ENCODE results near the gene BDKRB1.

The BDKRB1 gene

DNA sequence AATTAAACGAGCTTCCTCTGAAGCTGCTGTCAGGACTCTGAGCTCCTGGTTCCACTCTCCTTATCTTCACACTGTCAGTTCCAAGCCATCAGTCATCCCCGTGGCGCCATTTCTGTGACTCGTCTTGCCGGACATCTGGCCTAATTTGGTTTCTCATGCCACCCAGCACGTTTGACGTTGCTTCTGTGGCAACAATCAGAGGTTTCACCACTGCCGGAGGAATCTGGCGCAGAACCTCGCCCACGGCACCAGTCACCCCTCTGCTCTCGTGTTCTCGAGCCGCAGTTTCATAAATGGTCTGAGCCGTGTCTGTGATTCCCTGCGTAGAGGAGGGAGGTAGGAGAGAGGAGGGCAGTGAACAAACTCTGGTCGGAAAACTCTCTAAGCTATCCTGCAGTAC lies 29.7 kb downstream of the BDKRB1 start:
- Histone ChIP-seq H3K9ac (ENCODE audit: low read depth, low read length) (no peak overlapping the region), H3K27me3 (ENCODE audit: control insufficient read depth, insufficient read depth, low read length) (no peaks in the 10 kb centered on the region)

DNA sequence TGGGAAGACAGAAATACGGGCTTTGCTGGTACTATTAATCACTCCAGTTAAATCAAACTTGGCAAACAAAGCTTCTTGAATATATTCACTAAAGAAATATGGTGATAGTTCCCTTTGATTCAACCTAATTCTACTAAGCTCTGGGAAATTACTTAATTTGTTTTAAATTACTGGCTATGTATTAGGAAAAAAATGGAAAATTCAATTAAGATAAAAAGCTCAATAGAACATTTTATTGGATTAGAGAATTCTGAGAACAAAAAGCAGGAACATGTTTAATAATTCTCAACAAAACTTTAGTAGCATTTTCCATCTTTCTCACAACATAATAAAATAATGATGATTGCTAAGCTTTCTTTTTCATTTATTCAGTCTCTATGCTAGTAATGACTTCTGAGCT lies 30.2 kb downstream of the BDKRB1 start:
- Histone ChIP-seq H3K4me1 (ENCODE audit: control insufficient read depth, insufficient read depth, low read length) (no peaks in the 10 kb centered on the region), H3K4me3 (ENCODE audit: low read length) (no peak overlapping the region), H3K36me3 (ENCODE audit: insufficient read depth, low read length) (peaks cover 34% of the 10 kb centered on the region), H3K27me3 (ENCODE audit: control insufficient read depth, insufficient read depth, low read length) (no peaks in the 10 kb centered on the region), H3K4me2 (ENCODE audit: low read length) (no peak overlapping the region), H3K9me3 (replicated peaks; ENCODE audit: low read length) (no peaks in the 10 kb centered on the region), H3K9ac (ENCODE audit: low read depth, low read length) (no peak overlapping the region)

More for the DNA sequence above, 29.7 kb downstream of the BDKRB1 start:
- Histone ChIP-seq H3K4me3 (ENCODE audit: low read length) (no peak overlapping the region), H3K36me3 (ENCODE audit: insufficient read depth, low read length) (peaks cover 30% of the 10 kb centered on the region), H3K4me2 (ENCODE audit: low read length) (no peak overlapping the region), H3K4me1 (ENCODE audit: control insufficient read depth, insufficient read depth, low read length) (no peaks in the 10 kb centered on the region), H3K9me3 (replicated peaks; ENCODE audit: low read length) (no peaks in the 10 kb centered on the region)

DNA sequence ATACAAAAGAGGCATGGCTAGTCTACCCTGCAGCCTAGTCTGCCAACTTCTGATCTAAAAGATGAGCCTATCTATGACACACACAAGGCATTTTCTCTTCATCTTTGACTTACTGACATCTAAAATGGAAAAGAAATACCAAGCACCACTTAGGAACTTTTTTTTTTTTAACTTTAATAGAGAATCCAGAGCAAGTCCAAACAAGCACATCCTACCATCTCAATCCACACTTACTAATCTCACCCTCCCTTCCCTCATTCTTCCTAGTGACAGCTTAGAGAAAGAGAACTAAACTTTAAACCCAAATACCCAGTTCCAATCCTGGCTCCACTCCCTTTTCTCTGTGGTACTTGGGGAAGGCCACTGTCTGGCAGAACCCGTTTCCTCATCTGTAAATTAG lies 31.8 kb downstream of the BDKRB1 start:
- Histone ChIP-seq H3K9ac (ENCODE audit: low read depth, low read length) (no peak overlapping the region), H3K4me3 (ENCODE audit: low read length) (no peak overlapping the region), H3K4me1 (ENCODE audit: control insufficient read depth, insufficient read depth, low read length) (no peaks in the 10 kb centered on the region), H3K4me2 (ENCODE audit: low read length) (no peak overlapping the region), H3K36me3 (ENCODE audit: insufficient read depth, low read length) (peaks cover 33% of the 10 kb centered on the region), H3K9me3 (replicated peaks; ENCODE audit: low read length) (no peaks in the 10 kb centered on the region), H3K27me3 (ENCODE audit: control insufficient read depth, insufficient read depth, low read length) (no peaks in the 10 kb centered on the region)

DNA sequence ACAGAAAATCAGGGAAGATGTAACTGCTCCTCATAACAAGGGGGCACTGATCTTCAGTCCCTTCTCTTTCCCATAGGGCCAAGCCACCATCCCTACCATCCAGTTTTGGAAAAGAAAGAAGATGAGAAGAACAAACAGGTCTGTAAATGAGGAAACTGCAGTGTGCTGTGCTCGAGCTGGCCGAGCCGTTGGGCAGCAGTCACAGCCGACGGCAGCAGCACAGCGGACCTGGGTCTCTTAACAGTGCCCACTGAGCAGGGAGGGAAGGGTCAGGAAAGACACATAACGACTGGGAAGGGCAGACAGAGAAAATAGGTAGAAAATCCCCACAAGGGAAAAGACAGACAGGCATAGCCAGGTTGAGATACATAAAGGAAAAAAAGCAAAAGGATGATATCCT lies 38.2 kb downstream of the BDKRB1 start:
- no peaks in the 10 kb centered on the region for H3K27me3 ChIP-seq (ENCODE audit: control insufficient read depth, insufficient read depth, low read length)
- no peak overlapping the region for H3K9ac ChIP-seq (ENCODE audit: low read depth, low read length)
- H3K4me1 ChIP-seq (ENCODE audit: control insufficient read depth, insufficient read depth, low read length), result no peaks in the 10 kb centered on the region
- H3K36me3 ChIP-seq (ENCODE audit: insufficient read depth, low read length), result peaks cover 18% of the 10 kb centered on the region
- no peak overlapping the region for H3K4me3 ChIP-seq (ENCODE audit: low read length)
- H3K9me3 ChIP-seq (replicated peaks; ENCODE audit: low read length), result no peaks in the 10 kb centered on the region
- no peak overlapping the region for H3K4me2 ChIP-seq (ENCODE audit: low read length)

DNA sequence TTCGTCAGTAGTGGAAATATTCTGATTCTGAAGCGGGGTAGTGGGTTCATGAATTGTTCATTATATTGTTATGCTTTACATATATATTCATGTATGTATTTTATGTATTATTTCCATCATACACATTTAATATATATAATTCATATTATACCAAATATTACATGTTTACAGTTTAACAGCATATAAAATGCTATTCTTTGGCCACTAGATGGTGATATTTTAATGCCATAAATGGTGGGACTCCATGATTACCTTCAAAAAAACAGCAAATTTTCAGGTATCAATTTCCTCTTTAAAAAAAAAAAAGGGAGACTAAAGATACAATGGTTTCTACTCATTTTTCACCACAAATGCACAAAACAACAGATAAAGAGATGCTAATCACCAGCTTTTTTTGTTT lies 41.0 kb downstream of the BDKRB1 start:
- Histone ChIP-seq H3K9ac (ENCODE audit: low read depth, low read length) (no peak overlapping the region), H3K9me3 (replicated peaks; ENCODE audit: low read length) (no peaks in the 10 kb centered on the region), H3K4me1 (ENCODE audit: control insufficient read depth, insufficient read depth, low read length) (no peaks in the 10 kb centered on the region), H3K4me2 (ENCODE audit: low read length) (no peak overlapping the region), H3K36me3 (ENCODE audit: insufficient read depth, low read length) (peaks cover 2% of the 10 kb centered on the region), H3K4me3 (ENCODE audit: low read length) (no peak overlapping the region), H3K27me3 (ENCODE audit: control insufficient read depth, insufficient read depth, low read length) (no peaks in the 10 kb centered on the region)

DNA sequence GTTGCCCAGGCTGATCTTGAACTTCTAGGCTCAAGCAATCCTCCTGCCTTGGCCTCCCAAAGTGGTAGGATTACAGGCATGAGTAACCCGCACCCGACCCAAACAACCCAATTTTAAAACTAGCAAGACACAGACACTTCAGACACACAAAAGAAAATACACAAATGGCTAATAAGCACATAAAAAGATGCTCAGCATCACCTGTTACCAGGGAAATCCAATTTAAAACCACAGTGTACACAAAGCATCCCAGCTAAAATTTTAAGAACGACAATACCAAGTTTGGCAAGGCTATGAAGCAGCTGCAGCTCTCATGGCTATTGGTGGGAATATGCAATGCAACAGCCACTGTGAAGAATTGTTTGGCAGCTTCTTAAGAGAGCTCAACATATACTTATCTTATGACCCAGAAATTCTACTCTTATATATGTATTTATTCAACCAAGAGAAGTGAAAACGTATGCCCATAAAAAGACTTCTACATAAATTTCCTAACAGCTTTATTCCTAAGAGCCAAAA lies 42.0 kb downstream of the BDKRB1 start:
- no peaks in the 10 kb centered on the region for H3K27me3 ChIP-seq (ENCODE audit: control insufficient read depth, insufficient read depth, low read length)
- H3K9me3 ChIP-seq (replicated peaks; ENCODE audit: low read length), result no peaks in the 10 kb centered on the region
- H3K4me1 ChIP-seq (ENCODE audit: control insufficient read depth, insufficient read depth, low read length), result no peaks in the 10 kb centered on the region
- no peak overlapping the region for H3K4me2 ChIP-seq (ENCODE audit: low read length)
- H3K36me3 ChIP-seq (ENCODE audit: insufficient read depth, low read length), result no peaks in the 10 kb centered on the region
- H3K9ac ChIP-seq (ENCODE audit: low read depth, low read length), result no peak overlapping the region
- no peak overlapping the region for H3K4me3 ChIP-seq (ENCODE audit: low read length)

DNA sequence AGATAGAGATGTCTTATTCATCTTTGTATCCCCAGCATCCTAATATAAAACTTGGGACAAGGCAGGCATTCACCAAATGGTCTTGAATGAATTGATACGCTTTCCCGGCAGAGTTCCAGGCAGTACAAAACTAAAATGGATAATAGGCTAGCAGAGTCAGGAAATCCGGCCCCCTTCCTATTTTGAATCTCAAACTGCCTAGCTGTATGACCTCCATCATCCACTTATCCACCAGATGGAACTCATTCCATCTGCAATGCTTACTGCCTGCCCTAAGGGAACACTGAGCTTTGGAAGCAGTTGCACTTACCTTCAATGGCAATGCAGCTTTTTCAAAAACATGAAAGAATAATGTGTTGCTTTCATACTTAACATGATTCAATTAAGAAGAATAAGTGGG lies 43.4 kb downstream of the BDKRB1 start:
- Histone ChIP-seq H3K9me3 (replicated peaks; ENCODE audit: low read length) (no peaks in the 10 kb centered on the region), H3K4me3 (ENCODE audit: low read length) (no peak overlapping the region), H3K9ac (ENCODE audit: low read depth, low read length) (no peak overlapping the region), H3K36me3 (ENCODE audit: insufficient read depth, low read length) (peaks cover 8% of the 10 kb centered on the region), H3K4me1 (ENCODE audit: control insufficient read depth, insufficient read depth, low read length) (no peaks in the 10 kb centered on the region), H3K27me3 (ENCODE audit: control insufficient read depth, insufficient read depth, low read length) (no peaks in the 10 kb centered on the region), H3K4me2 (ENCODE audit: low read length) (no peak overlapping the region)

DNA sequence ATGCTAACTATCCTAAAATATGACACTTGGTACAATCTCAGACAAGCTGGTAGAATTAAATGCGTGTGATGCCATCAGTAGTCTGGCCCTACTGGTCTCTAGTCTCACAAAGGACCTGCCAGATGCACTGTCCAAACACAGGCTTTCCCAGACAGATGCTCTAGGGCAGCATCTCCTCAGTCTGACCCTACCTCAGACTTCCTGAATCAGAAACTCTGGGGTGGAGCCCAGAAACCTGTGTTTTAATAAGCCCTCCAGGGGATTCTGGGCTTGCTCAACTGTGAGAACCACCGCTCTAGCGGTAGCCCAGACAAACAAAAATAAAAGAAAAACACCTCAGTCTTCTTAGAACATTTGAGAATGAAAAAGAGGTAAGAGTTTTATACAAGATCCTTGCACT lies 48.0 kb downstream of the BDKRB1 start:
- Histone ChIP-seq H3K4me2 (ENCODE audit: low read length) (no peak overlapping the region), H3K9ac (ENCODE audit: low read depth, low read length) (no peak overlapping the region), H3K36me3 (ENCODE audit: insufficient read depth, low read length) (peaks cover 25% of the 10 kb centered on the region), H3K9me3 (replicated peaks; ENCODE audit: low read length) (no peaks in the 10 kb centered on the region), H3K27me3 (ENCODE audit: control insufficient read depth, insufficient read depth, low read length) (no peaks in the 10 kb centered on the region), H3K4me3 (ENCODE audit: low read length) (no peak overlapping the region), H3K4me1 (ENCODE audit: control insufficient read depth, insufficient read depth, low read length) (no peaks in the 10 kb centered on the region)

DNA sequence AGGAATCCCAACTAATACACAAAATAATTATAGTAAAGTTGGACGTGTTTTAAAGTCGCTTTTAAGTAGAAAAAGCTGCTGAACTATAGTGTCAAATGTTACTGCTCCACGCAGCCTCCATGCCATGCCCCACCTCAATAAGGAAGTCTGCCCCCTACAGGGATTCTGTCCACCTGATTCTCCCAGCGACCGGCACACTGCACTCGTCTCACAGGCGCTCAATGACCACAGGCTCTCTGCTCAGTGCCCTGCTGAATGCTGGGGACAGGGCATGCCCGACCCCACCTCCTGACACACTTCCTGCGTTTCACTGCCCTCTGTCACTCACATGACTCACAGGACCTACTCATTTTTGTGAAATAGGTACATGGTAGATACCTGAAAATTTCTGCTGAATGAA lies 48.9 kb downstream of the BDKRB1 start:
- Histone ChIP-seq H3K36me3 (ENCODE audit: insufficient read depth, low read length) (peaks cover 32% of the 10 kb centered on the region), H3K9me3 (replicated peaks; ENCODE audit: low read length) (no peaks in the 10 kb centered on the region), H3K27me3 (ENCODE audit: control insufficient read depth, insufficient read depth, low read length) (no peaks in the 10 kb centered on the region), H3K4me2 (ENCODE audit: low read length) (no peak overlapping the region), H3K4me1 (ENCODE audit: control insufficient read depth, insufficient read depth, low read length) (no peaks in the 10 kb centered on the region), H3K4me3 (ENCODE audit: low read length) (no peak overlapping the region), H3K9ac (ENCODE audit: low read depth, low read length) (no peak overlapping the region)

DNA sequence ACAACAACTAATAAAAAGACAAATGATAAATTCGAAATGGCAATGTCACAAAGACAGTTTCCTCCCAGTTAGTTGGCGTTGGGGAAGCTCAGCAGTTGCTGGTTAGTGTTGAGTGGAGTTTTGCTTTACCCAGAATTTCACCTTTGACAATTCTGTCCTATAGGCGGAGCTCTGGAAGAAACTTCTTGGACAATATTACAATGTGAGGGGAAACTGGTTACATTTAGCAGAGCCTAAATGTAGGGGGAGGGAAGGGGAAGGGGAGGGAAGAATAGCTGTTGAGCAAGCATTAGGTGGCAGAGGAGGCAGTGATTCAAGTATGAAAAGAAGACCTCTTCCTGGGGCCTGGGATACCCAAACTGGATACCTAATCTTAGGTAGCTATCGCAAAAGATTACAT lies 51.4 kb downstream of the BDKRB1 start:
- no peaks in the 10 kb centered on the region for H3K27me3 ChIP-seq (ENCODE audit: control insufficient read depth, insufficient read depth, low read length)
- no peak overlapping the region for H3K4me2 ChIP-seq (ENCODE audit: low read length)
- no peaks in the 10 kb centered on the region for H3K9me3 ChIP-seq (replicated peaks; ENCODE audit: low read length)
- no peaks in the 10 kb centered on the region for H3K4me1 ChIP-seq (ENCODE audit: control insufficient read depth, insufficient read depth, low read length)
- H3K9ac ChIP-seq (ENCODE audit: low read depth, low read length), result no peak overlapping the region
- no peak overlapping the region for H3K4me3 ChIP-seq (ENCODE audit: low read length)
- peaks cover 52% of the 10 kb centered on the region for H3K36me3 ChIP-seq (ENCODE audit: insufficient read depth, low read length)

DNA sequence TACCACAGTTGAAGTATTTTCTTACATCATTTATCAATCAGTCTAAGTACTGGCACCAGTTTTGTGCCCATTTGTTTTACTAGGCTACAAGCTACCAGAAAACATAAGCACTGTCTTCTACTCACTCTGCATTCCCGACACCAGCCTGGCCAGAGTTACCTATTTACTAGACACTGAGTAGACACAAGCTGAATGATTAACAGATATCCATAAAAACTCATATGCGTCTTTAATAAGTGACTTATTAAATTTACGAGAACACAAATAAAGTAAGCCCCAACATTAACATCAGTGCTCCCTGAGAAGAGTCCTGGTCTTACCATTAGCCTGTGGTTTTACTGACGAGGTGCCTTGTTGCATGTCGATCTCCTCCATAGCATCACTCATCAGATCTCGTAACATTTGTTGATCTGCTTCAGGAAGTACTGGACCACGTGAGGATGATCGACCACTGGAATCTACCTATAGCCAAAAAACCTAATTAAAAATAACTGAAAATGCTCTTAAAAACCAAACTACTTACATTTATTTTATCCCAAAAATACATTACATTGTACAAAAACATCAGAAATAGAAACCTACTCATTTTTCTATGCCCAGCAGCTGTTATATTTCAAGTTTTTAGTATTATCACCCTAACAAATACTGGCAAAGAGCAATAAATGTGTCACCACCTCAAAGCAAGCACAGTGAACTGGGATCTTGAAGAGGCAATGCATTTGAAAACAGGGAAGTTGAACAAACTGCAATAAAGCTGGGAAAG lies 53.3 kb downstream of the BDKRB1 start:
- Histone ChIP-seq H3K9ac (ENCODE audit: low read depth, low read length) (no peak overlapping the region), H3K4me3 (ENCODE audit: low read length) (no peak overlapping the region), H3K27me3 (ENCODE audit: control insufficient read depth, insufficient read depth, low read length) (no peaks in the 10 kb centered on the region), H3K9me3 (replicated peaks; ENCODE audit: low read length) (no peaks in the 10 kb centered on the region), H3K36me3 (ENCODE audit: insufficient read depth, low read length) (peaks cover 56% of the 10 kb centered on the region), H3K4me1 (ENCODE audit: control insufficient read depth, insufficient read depth, low read length) (no peaks in the 10 kb centered on the region), H3K4me2 (ENCODE audit: low read length) (no peak overlapping the region)

DNA sequence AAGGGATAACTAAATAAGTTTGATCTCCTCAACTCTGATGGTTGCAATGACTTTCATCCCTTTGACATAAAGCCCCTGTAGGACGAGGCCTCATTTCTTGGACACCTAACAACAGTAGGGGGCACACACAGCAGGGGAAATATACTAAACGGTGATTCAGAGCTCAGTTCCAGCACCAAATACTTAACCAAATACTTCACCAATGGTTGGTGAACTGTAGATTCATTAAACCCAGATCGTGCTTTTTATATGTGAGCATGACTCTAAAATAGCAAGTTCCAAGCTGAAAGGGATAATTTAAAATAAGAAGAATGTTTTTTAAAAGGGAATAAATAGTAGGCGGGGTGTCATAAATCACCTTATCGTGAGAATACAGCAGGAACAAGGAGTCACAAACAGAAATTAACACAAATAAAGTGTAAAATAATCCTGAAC lies 53.9 kb downstream of the BDKRB1 start:
- Histone ChIP-seq H3K9me3 (replicated peaks; ENCODE audit: low read length) (no peaks in the 10 kb centered on the region), H3K9ac (ENCODE audit: low read depth, low read length) (no peak overlapping the region), H3K4me2 (ENCODE audit: low read length) (no peak overlapping the region), H3K36me3 (ENCODE audit: insufficient read depth, low read length) (peaks cover 52% of the 10 kb centered on the region), H3K4me1 (ENCODE audit: control insufficient read depth, insufficient read depth, low read length) (no peaks in the 10 kb centered on the region), H3K27me3 (ENCODE audit: control insufficient read depth, insufficient read depth, low read length) (no peaks in the 10 kb centered on the region), H3K4me3 (ENCODE audit: low read length) (no peak overlapping the region)

Measured in skeletal muscle satellite cell (primary cell).